ENCODE results near the gene CARNS1. TPM values are rescaled to one million over a fixed set of nuclear protein-coding genes. Genes with fewer than 3 reads are reported as not detected.

Gene CARNS1
- total and polyA plus RNA-seq, 2 of the 13 experiments (the other 11 are each of a cell fraction or from before 2014, with no cell fraction given), result not detected

DNA sequence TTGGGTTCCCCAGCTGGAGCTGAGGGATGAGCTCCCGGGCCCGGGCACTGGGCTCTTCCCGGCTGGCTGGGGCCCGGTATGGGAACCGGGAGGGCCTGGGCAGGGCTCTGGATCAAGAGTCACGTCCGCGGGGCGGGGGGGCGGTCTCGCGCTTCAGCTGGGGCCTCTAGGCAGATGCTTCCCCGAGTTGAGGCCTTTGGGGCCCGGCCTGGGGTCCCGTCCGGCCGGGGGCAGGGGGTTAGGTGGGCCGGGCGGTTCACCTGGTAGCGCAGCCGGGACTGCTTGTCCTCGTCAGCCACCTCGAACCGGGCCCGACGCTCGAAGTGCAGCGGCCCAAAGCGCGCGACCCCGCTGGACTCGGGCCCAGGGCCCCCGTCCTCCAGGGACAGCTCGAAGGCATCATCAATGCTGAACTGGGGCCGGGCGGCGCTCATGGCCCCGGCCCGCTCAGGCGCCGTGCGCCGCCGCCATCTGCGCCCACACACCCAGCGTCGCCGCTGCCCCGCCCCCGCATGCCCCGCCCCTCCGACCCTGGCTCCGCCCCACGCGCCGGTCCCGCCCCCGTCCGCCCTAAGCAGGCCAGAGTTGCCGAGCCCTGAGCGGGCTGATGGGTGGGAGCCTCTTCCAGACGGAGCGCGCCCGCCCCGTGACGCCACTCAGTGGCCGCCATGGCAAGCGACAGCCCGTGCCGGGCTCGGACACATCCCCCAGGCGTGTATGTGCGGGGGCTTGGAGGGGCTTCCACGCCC lies 53.5 kb downstream of the CARNS1 start, which contains the start of gene TMEM134 (continued):
- TF ChIP-seq ZSCAN25 (CRISPR knock-in tag; IDR thresholded peaks at IDR 0.05), result 0 out of 2 replicates have a peak, but pooled peaks have one; percentile 31
- no peak for TF ChIP-seq RBM22 (optimal IDR thresholded peaks at IDR 0.05; ENCODE audit: low read length)
- TF ChIP-seq, protein P1, sequence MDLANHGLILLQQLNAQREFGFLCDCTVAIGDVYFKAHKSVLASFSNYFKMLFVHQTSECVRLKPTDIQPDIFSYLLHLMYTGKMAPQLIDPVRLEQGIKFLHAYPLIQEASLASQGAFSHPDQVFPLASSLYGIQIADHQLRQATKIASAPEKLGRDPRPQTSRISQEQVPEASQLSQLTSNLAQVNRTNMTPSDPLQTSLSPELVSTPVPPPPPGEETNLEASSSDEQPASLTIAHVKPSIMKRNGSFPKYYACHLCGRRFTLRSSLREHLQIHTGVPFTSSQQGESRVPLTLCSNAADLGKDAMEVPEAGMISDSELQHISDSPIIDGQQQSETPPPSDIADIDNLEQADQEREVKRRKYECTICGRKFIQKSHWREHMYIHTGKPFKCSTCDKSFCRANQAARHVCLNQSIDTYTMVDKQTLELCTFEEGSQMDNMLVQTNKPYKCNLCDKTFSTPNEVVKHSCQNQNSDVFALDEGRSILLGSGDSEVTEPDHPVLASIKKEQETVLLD (CRISPR knock-in tag; IDR thresholded peaks at IDR 0.05; ENCODE audit: low read depth), result peak; percentile 75; the same call in 1 of the 2 replicates
- TF ChIP-seq HMG20B (CRISPR knock-in tag; conservative IDR thresholded peaks at IDR 0.05), result no peak
- 0 out of 2 replicates have a peak, but pooled peaks have one; percentile 30 for TF ChIP-seq RXRB (CRISPR knock-in tag; IDR thresholded peaks at IDR 0.05; ENCODE audit: borderline replicate concordance)
- TF ChIP-seq NR2C2 (CRISPR knock-in tag; IDR thresholded peaks at IDR 0.05; ENCODE audit: borderline replicate concordance), result peak; percentile 29; the same call in 1 of the 2 replicates
- TF ChIP-seq ARNTL (CRISPR knock-in tag; IDR thresholded peaks at IDR 0.05), result peak; percentile 86
- TF ChIP-seq, protein P2, sequence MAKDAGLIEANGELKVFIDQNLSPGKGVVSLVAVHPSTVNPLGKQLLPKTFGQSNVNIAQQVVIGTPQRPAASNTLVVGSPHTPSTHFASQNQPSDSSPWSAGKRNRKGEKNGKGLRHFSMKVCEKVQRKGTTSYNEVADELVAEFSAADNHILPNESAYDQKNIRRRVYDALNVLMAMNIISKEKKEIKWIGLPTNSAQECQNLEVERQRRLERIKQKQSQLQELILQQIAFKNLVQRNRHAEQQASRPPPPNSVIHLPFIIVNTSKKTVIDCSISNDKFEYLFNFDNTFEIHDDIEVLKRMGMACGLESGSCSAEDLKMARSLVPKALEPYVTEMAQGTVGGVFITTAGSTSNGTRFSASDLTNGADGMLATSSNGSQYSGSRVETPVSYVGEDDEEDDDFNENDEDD (CRISPR knock-in tag; IDR thresholded peaks at IDR 0.05; ENCODE audit: borderline replicate concordance), result peak; percentile 64; the same call in 1 of the 2 replicates
- peak; percentile 19; the same call in 1 of the 2 replicates for TF ChIP-seq POGZ (CRISPR knock-in tag; IDR thresholded peaks at IDR 0.05)
- TF ChIP-seq, protein P3, sequence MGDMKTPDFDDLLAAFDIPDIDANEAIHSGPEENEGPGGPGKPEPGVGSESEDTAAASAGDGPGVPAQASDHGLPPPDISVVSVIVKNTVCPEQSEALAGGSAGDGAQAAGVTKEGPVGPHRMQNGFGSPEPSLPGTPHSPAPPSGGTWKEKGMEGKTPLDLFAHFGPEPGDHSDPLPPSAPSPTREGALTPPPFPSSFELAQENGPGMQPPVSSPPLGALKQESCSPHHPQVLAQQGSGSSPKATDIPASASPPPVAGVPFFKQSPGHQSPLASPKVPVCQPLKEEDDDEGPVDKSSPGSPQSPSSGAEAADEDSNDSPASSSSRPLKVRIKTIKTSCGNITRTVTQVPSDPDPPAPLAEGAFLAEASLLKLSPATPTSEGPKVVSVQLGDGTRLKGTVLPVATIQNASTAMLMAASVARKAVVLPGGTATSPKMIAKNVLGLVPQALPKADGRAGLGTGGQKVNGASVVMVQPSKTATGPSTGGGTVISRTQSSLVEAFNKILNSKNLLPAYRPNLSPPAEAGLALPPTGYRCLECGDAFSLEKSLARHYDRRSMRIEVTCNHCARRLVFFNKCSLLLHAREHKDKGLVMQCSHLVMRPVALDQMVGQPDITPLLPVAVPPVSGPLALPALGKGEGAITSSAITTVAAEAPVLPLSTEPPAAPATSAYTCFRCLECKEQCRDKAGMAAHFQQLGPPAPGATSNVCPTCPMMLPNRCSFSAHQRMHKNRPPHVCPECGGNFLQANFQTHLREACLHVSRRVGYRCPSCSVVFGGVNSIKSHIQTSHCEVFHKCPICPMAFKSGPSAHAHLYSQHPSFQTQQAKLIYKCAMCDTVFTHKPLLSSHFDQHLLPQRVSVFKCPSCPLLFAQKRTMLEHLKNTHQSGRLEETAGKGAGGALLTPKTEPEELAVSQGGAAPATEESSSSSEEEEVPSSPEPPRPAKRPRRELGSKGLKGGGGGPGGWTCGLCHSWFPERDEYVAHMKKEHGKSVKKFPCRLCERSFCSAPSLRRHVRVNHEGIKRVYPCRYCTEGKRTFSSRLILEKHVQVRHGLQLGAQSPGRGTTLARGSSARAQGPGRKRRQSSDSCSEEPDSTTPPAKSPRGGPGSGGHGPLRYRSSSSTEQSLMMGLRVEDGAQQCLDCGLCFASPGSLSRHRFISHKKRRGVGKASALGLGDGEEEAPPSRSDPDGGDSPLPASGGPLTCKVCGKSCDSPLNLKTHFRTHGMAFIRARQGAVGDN (CRISPR knock-in tag; IDR thresholded peaks at IDR 0.05), result peak; percentile 76
- TF ChIP-seq ZMYM3 (CRISPR knock-in tag; IDR thresholded peaks at IDR 0.05), result peak; percentile 82
- TF ChIP-seq TBX3 (IDR thresholded peaks at IDR 0.05; ENCODE audit: borderline replicate concordance), result no peak
- TF ChIP-seq, protein P4, sequence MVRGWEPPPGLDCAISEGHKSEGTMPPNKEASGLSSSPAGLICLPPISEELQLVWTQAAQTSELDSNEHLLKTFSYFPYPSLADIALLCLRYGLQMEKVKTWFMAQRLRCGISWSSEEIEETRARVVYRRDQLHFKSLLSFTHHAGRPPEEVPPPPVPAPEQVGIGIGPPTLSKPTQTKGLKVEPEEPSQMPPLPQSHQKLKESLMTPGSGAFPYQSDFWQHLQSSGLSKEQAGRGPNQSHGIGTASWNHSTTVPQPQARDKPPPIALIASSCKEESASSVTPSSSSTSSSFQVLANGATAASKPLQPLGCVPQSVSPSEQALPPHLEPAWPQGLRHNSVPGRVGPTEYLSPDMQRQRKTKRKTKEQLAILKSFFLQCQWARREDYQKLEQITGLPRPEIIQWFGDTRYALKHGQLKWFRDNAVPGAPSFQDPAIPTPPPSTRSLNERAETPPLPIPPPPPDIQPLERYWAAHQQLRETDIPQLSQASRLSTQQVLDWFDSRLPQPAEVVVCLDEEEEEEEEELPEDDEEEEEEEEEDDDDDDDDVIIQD (CRISPR knock-in tag; IDR thresholded peaks at IDR 0.05; ENCODE audit: low read depth), result 0 out of 2 replicates have a peak, but pooled peaks have one; percentile 10
- TF ChIP-seq, protein P5, sequence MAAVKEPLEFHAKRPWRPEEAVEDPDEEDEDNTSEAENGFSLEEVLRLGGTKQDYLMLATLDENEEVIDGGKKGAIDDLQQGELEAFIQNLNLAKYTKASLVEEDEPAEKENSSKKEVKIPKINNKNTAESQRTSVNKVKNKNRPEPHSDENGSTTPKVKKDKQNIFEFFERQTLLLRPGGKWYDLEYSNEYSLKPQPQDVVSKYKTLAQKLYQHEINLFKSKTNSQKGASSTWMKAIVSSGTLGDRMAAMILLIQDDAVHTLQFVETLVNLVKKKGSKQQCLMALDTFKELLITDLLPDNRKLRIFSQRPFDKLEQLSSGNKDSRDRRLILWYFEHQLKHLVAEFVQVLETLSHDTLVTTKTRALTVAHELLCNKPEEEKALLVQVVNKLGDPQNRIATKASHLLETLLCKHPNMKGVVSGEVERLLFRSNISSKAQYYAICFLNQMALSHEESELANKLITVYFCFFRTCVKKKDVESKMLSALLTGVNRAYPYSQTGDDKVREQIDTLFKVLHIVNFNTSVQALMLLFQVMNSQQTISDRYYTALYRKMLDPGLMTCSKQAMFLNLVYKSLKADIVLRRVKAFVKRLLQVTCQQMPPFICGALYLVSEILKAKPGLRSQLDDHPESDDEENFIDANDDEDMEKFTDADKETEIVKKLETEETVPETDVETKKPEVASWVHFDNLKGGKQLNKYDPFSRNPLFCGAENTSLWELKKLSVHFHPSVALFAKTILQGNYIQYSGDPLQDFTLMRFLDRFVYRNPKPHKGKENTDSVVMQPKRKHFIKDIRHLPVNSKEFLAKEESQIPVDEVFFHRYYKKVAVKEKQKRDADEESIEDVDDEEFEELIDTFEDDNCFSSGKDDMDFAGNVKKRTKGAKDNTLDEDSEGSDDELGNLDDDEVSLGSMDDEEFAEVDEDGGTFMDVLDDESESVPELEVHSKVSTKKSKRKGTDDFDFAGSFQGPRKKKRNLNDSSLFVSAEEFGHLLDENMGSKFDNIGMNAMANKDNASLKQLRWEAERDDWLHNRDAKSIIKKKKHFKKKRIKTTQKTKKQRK (IDR thresholded peaks at IDR 0.05; ENCODE audit: low read length), result no peak
- peak; percentile 58; the same call in 1 of the 2 replicates for TF ChIP-seq SIN3A (IDR thresholded peaks at IDR 0.05; ENCODE audit: borderline replicate concordance, low read depth, low read length)
- no peak for TF ChIP-seq PLRG1 (conservative IDR thresholded peaks at IDR 0.05)
- TF ChIP-seq PHF8 (CRISPR knock-in tag; IDR thresholded peaks at IDR 0.05), result peak; percentile 77
